ENCODE measurements around the gene PTPRM. TPM values are rescaled to one million over a fixed set of nuclear protein-coding genes. Genes with fewer than 3 reads are reported as not detected.

PTPRM gene
- total RNA-seq, 1 experiment from 2014 or later = 14.5 TPM

GRCh38 chr18:7847357-7848053 is 280.4 kb downstream of the PTPRM start:
- H3K4me1 ChIP-seq (ENCODE audit: control insufficient read depth in 1 of 2, insufficient read depth in 2 of 2, low read length in 2 of 2) = no peaks in the 10 kb centered on the region
- intact Hi-C loops (cut with micrococcal nuclease) = no loop called here
- H2AFZ ChIP-seq (ENCODE audit: low read depth, low read length, poor library complexity, severe bottlenecking) = no peak overlapping the region
- no TSS peak for BruUV-seq (replicated peaks)
- H3K79me2 ChIP-seq (ENCODE audit: insufficient read depth, low read length) = no peaks in the 10 kb centered on the region
- TF ChIP-seq REST (IDR thresholded peaks at IDR 0.05; ENCODE audit: low read depth) = no peak
- no peaks in the 10 kb centered on the region for H3K36me3 ChIP-seq (ENCODE audit: control insufficient read depth in 1 of 2, insufficient read depth in 2 of 2, low read length in 2 of 2)
- CTCF ChIA-PET = no interaction called here
- POLR2A ChIA-PET = no interaction called here
- H3K9ac ChIP-seq (ENCODE audit: low read length) = no peak overlapping the region
- DNase-seq (ENCODE audit: low read depth, low spot score) (no peak), ATAC-seq (no peak)
- no peak overlapping the region for H3K4me2 ChIP-seq (ENCODE audit: low read length)
- H3K9me2 ChIP-seq (ENCODE audit: insufficient read depth) = no peaks in the 10 kb centered on the region
- peaks cover 0 to 8% of the 10 kb centered on the region in 2 experiments; a peak in 1 of 4 replicates for H3K9me3 ChIP-seq (ENCODE audit: control insufficient read depth in 1 of 2, insufficient read depth in 1 of 2, low read depth in 1 of 2, low read length in 2 of 2)
- H4K20me1 ChIP-seq (ENCODE audit: insufficient read depth) = no peaks in the 10 kb centered on the region
- no peak overlapping the region for H3K4me3 ChIP-seq (replicated peaks in 1 of 2; ENCODE audit: low read depth in 1 of 2, low read length in 2 of 2)
- RAD21 ChIA-PET (ENCODE audit: low non-redundant PET in 1 of 2, low total read pairs in 2 of 2, uncharacterized antibody in 2 of 2, unreplicated experiment in 2 of 2) = no interaction called here
- H3K27me3 ChIP-seq (ENCODE audit: insufficient read depth, low read length) = no peaks in the 10 kb centered on the region
- no peak overlapping the region for H3K27ac ChIP-seq (ENCODE audit: low read depth, low read length)

- POLR2A ChIA-PET = no interaction called here
- H4K20me1 ChIP-seq (ENCODE audit: insufficient read depth) = no peaks in the 10 kb centered on the region
- no peak overlapping the region for H2AFZ ChIP-seq (ENCODE audit: low read depth, low read length, poor library complexity, severe bottlenecking)
- H3K9ac ChIP-seq (ENCODE audit: low read length) = no peak overlapping the region
- no peak overlapping the region for H3K4me2 ChIP-seq (ENCODE audit: low read length)
- H3K27ac ChIP-seq (ENCODE audit: low read depth, low read length) = no peak overlapping the region
- ATAC-seq (no peak), DNase-seq (ENCODE audit: low read depth, low spot score) (no peak)
- RAD21 ChIA-PET (ENCODE audit: low non-redundant PET in 1 of 2, low total read pairs in 2 of 2, uncharacterized antibody in 2 of 2, unreplicated experiment in 2 of 2) = no interaction called here
- no peaks in the 10 kb centered on the region for H3K36me3 ChIP-seq (ENCODE audit: control insufficient read depth in 1 of 2, insufficient read depth in 2 of 2, low read length in 2 of 2)
- no peaks in the 10 kb centered on the region for H3K9me2 ChIP-seq (ENCODE audit: insufficient read depth)
- no TSS peak for BruUV-seq (replicated peaks)
- TF ChIP-seq ELF1 (IDR thresholded peaks at IDR 0.05; ENCODE audit: borderline replicate concordance, low read depth) (no peak), EZH2phosphoT487 (IDR thresholded peaks at IDR 0.05; ENCODE audit: borderline replicate concordance) (no peak), SP1 (IDR thresholded peaks at IDR 0.05; ENCODE audit: low read depth) (no peak)
- H3K4me1 ChIP-seq (ENCODE audit: control insufficient read depth in 1 of 2, insufficient read depth in 2 of 2, low read length in 2 of 2) = no peaks in the 10 kb centered on the region
- peaks cover 0 to 8% of the 10 kb centered on the region in 2 experiments; a peak in 1 of 4 replicates for H3K9me3 ChIP-seq (ENCODE audit: control insufficient read depth in 1 of 2, insufficient read depth in 1 of 2, low read depth in 1 of 2, low read length in 2 of 2)
- CTCF ChIA-PET = no interaction called here
- intact Hi-C loops (cut with micrococcal nuclease) = no loop called here
- H3K79me2 ChIP-seq (ENCODE audit: insufficient read depth, low read length) = no peaks in the 10 kb centered on the region
- H3K27me3 ChIP-seq (ENCODE audit: insufficient read depth, low read length) = no peaks in the 10 kb centered on the region
- H3K4me3 ChIP-seq (replicated peaks in 1 of 2; ENCODE audit: low read depth in 1 of 2, low read length in 2 of 2) = no peak overlapping the region
Measured at GRCh38 chr18:7848054-7848412, 280.9 kb downstream of the PTPRM start.

Measured in HCT116 (cell line).